ENCODE data around the gene KHDC4.
A peak's percentile ranks its signal among the peaks of the same experiment; 100 is the strongest.

GRCh38 chr1:155911156-155912055 lies 22.8 kb downstream of the KHDC4 start, which contains the start of gene RIT1:
- TF ChIP-seq, protein P1, sequence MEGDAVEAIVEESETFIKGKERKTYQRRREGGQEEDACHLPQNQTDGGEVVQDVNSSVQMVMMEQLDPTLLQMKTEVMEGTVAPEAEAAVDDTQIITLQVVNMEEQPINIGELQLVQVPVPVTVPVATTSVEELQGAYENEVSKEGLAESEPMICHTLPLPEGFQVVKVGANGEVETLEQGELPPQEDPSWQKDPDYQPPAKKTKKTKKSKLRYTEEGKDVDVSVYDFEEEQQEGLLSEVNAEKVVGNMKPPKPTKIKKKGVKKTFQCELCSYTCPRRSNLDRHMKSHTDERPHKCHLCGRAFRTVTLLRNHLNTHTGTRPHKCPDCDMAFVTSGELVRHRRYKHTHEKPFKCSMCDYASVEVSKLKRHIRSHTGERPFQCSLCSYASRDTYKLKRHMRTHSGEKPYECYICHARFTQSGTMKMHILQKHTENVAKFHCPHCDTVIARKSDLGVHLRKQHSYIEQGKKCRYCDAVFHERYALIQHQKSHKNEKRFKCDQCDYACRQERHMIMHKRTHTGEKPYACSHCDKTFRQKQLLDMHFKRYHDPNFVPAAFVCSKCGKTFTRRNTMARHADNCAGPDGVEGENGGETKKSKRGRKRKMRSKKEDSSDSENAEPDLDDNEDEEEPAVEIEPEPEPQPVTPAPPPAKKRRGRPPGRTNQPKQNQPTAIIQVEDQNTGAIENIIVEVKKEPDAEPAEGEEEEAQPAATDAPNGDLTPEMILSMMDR (IDR thresholded peaks at IDR 0.05), result no peak
- no peak for TF ChIP-seq USF1 (IDR thresholded peaks at IDR 0.05; ENCODE audit: borderline replicate concordance, low read depth)
- peak; percentile 46; the same call in 1 of the 2 replicates for TF ChIP-seq MXI1 (IDR thresholded peaks at IDR 0.05; ENCODE audit: low read depth, low read length)
- peak; percentile 44 for TF ChIP-seq POLR2AphosphoS5 (IDR thresholded peaks at IDR 0.05; ENCODE audit: low read depth, low read length)
- TF ChIP-seq ZBTB33 (IDR thresholded peaks at IDR 0.05; ENCODE audit: borderline replicate concordance, low read depth), result no peak
- TF ChIP-seq RAD21 (IDR thresholded peaks at IDR 0.05; ENCODE audit: low read length), result no peak
- TF ChIP-seq SIN3A (IDR thresholded peaks at IDR 0.05; ENCODE audit: borderline replicate concordance, low read depth, low read length), result no peak; the same call in 1 of the 2 replicates
- TF ChIP-seq CHD2 (IDR thresholded peaks at IDR 0.05; ENCODE audit: low read length, partially characterized antibody), result no peak
- TF ChIP-seq NFIC (IDR thresholded peaks at IDR 0.05; ENCODE audit: borderline replicate concordance), result no peak
- no peak for TF ChIP-seq MAX (IDR thresholded peaks at IDR 0.05; ENCODE audit: low read depth)
- TF ChIP-seq TEAD4 (IDR thresholded peaks at IDR 0.05; ENCODE audit: borderline replicate concordance, insufficient read depth), result no peak
- no peak for TF ChIP-seq GABPA (IDR thresholded peaks at IDR 0.05; ENCODE audit: low read depth)
- no peak for TF ChIP-seq RFX5 (IDR thresholded peaks at IDR 0.05; ENCODE audit: low read length)
